Measurements from ENCODE around the gene RARA.

The RARA gene

DNA sequence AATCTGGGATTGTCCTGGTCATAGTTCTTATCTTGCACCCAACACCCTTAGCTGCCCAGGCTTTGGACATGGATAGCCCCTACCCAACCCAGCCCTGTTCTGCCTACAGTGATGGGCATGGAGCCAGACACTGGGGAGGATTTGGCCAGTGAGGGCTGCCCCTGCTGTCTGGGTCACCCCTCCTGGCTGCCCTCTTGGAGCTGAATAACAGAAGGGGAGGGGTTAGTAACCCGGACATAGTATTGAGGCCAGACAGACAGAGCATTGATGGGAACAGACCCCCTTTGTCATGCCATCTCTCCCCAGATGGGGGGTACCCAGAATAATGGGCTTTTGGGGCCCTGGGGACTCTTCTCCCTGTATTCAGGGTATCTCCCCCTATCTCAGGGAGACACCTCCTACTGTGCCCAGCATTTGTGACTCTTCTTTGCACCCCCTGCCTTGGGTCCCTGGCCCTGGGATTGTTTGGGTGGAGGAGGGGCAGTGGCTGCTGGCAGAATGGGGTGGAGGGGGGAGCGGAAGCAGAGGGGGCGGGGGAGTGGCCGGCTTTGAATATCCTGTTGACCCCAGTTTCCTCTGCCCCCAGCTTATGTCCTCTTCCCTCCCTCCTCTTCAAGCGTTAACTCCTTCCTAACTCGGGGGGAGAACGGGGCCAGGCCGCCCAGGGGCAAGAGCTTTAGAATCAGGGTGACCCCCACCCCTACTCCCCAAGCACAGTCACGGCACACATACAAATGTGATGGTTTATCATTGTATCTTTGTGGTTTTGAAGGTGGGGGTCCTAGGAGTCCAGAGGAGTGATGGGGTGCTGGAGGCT lies 38.5 kb downstream of the RARA start:
- Histone ChIP-seq H3K27ac (no peak overlapping the region), H3K36me3 (ENCODE audit: insufficient read depth, low read length) (peaks cover 16% of the 10 kb centered on the region; the same call in 1 of the 2 replicates), H3K9me3 (ENCODE audit: low read depth, low read length) (no peaks in the 10 kb centered on the region), H3K4me3 (no peak overlapping the region), H3K9ac (ENCODE audit: insufficient read length) (no peak overlapping the region)
- DNase-seq (ENCODE audit: low read depth, low spot score): no peak
- TF ChIP-seq EZH2 (IDR thresholded peaks at IDR 0.05) (no peak), POLR2AphosphoS5 (IDR thresholded peaks at IDR 0.05; ENCODE audit: borderline replicate concordance, low read depth, low read length) (no peak), FOXP2 (optimal IDR thresholded peaks at IDR 0.05; ENCODE audit: control extremely low read depth, extremely low read length, insufficient read depth) (no peak)

DNA sequence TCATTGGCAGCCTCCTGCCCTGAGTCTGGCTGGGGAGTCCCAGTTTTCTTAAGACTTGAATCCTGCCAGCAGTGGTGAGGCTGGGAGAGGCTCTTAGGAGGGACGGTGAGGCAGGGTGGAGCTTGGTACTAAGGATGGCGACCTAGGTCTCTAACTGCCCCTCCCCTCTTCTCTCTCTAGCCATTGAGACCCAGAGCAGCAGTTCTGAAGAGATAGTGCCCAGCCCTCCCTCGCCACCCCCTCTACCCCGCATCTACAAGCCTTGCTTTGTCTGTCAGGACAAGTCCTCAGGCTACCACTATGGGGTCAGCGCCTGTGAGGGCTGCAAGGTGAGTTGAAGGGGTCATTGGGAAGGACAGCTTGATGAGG lies 39.1 kb downstream of the RARA start:
- Histone ChIP-seq H3K9me3 (ENCODE audit: low read depth, low read length) (no peaks in the 10 kb centered on the region), H3K9ac (ENCODE audit: insufficient read length) (no peak overlapping the region), H3K36me3 (ENCODE audit: insufficient read depth, low read length) (peaks cover 22% of the 10 kb centered on the region; the same call in 1 of the 2 replicates), H3K27ac (peak overlapping the region; percentile 54; the same call in 1 of the 2 replicates), H3K4me3 (no peak overlapping the region)
- no peak for TF ChIP-seq POLR2AphosphoS5 (IDR thresholded peaks at IDR 0.05; ENCODE audit: borderline replicate concordance, low read depth, low read length)
- TF ChIP-seq FOXP2 (optimal IDR thresholded peaks at IDR 0.05; ENCODE audit: control extremely low read depth, extremely low read length, insufficient read depth): no peak
- no peak for TF ChIP-seq EZH2 (IDR thresholded peaks at IDR 0.05)
- DNase-seq (ENCODE audit: low read depth, low spot score): no peak

DNA sequence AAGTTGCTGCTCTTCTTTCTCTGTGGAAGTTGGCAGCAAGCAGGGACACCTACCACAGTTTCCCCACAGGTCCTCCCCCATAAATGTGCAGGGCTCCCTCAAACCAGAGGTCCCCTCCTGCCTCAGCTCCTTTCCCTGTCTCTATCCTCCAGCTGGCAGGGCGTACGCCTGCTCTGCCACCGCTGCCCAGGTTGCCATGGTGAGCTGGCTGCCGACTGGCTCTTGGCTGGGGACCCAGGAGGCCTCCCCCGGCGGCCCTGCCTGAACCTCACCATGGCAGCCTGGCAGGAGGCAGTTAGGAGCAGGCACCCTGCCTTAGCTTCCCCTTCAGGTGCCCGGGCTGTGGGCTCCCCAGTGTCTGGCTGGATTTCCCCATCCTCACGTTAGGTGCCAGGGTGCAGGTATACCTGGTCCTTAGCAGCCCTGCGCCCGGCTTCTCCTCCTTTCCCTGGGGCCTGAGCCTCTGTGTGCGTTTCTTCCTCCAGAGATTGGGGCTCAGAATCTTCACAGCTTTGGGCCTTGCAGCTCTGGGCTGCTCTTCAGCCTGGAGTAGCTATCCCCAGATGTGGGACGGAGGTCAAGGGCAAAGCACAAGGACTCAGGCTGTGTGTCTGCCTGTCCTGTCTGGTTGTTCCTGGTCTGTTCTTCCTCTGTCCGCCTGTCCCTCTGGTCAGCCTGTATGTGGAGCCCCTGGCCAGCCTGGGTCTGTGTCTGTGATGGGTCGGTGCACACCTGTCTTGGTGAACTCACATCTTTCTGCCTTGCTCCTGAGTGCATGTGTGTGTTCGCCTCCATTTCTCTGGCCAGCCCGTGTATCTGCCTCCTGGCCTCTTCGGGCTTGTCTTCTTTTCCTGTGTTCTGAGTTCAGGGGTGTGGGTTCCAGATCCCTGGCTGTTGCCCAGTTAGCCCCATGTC lies 39.8 kb downstream of the RARA start:
- no peak overlapping the region for H3K9ac ChIP-seq (ENCODE audit: insufficient read length)
- H3K4me3 ChIP-seq: no peak overlapping the region
- no peaks in the 10 kb centered on the region for H3K9me3 ChIP-seq (ENCODE audit: low read depth, low read length)
- DNase-seq (ENCODE audit: low read depth, low spot score): no peak
- no peak for TF ChIP-seq EZH2 (IDR thresholded peaks at IDR 0.05)
- H3K27ac ChIP-seq: peak overlapping the region; percentile 54; the same call in 1 of the 2 replicates
- H3K36me3 ChIP-seq (ENCODE audit: insufficient read depth, low read length): peaks cover 23% of the 10 kb centered on the region; the same call in 1 of the 2 replicates

- Histone ChIP-seq H3K9me3 (ENCODE audit: low read depth, low read length) (no peaks in the 10 kb centered on the region), H3K36me3 (ENCODE audit: insufficient read depth, low read length) (peaks cover 26% of the 10 kb centered on the region; the same call in 1 of the 2 replicates), H3K27ac (no peak overlapping the region), H3K9ac (ENCODE audit: insufficient read length) (no peak overlapping the region), H3K4me3 (no peak overlapping the region)
- TF ChIP-seq FOXP2 (optimal IDR thresholded peaks at IDR 0.05; ENCODE audit: control extremely low read depth, extremely low read length, insufficient read depth) (no peak), POLR2AphosphoS5 (IDR thresholded peaks at IDR 0.05; ENCODE audit: borderline replicate concordance, low read depth, low read length) (no peak), EZH2 (IDR thresholded peaks at IDR 0.05) (no peak)
- DNase-seq (ENCODE audit: low read depth, low spot score): no peak
Measured at GRCh38 chr17:40349477-40349894, 40.5 kb downstream of the RARA start.

GRCh38 chr17:40349895-40350688 lies 41.1 kb downstream of the RARA start:
- no peak for DNase-seq (ENCODE audit: low read depth, low spot score)
- Histone ChIP-seq H3K27ac (peak overlapping the region; percentile 56; the same call in 1 of the 2 replicates), H3K9me3 (ENCODE audit: low read depth, low read length) (no peaks in the 10 kb centered on the region), H3K4me3 (peak overlapping the region; percentile 41), H3K36me3 (ENCODE audit: insufficient read depth, low read length) (peaks cover 26% of the 10 kb centered on the region; the same call in 1 of the 2 replicates), H3K9ac (ENCODE audit: insufficient read length) (no peak overlapping the region)
- TF ChIP-seq FOXP2 (optimal IDR thresholded peaks at IDR 0.05; ENCODE audit: control extremely low read depth, extremely low read length, insufficient read depth) (no peak), POLR2AphosphoS5 (IDR thresholded peaks at IDR 0.05; ENCODE audit: borderline replicate concordance, low read depth, low read length) (no peak), EZH2 (IDR thresholded peaks at IDR 0.05) (no peak)

GRCh38 chr17:40350689-40351358 lies 41.8 kb downstream of the RARA start:
- peak overlapping the region; percentile 56 for H3K27ac ChIP-seq
- TF ChIP-seq FOXP2 (optimal IDR thresholded peaks at IDR 0.05; ENCODE audit: control extremely low read depth, extremely low read length, insufficient read depth): no peak
- no peak for TF ChIP-seq EZH2 (IDR thresholded peaks at IDR 0.05)
- no peak for TF ChIP-seq POLR2AphosphoS5 (IDR thresholded peaks at IDR 0.05; ENCODE audit: borderline replicate concordance, low read depth, low read length)
- H3K9ac ChIP-seq (ENCODE audit: insufficient read length): no peak overlapping the region
- no peak for DNase-seq (ENCODE audit: low read depth, low spot score)
- H3K9me3 ChIP-seq (ENCODE audit: low read depth, low read length): no peaks in the 10 kb centered on the region
- peak overlapping the region; percentile 41 for H3K4me3 ChIP-seq
- peaks cover 32% of the 10 kb centered on the region; the same call in 1 of the 2 replicates for H3K36me3 ChIP-seq (ENCODE audit: insufficient read depth, low read length)

DNA sequence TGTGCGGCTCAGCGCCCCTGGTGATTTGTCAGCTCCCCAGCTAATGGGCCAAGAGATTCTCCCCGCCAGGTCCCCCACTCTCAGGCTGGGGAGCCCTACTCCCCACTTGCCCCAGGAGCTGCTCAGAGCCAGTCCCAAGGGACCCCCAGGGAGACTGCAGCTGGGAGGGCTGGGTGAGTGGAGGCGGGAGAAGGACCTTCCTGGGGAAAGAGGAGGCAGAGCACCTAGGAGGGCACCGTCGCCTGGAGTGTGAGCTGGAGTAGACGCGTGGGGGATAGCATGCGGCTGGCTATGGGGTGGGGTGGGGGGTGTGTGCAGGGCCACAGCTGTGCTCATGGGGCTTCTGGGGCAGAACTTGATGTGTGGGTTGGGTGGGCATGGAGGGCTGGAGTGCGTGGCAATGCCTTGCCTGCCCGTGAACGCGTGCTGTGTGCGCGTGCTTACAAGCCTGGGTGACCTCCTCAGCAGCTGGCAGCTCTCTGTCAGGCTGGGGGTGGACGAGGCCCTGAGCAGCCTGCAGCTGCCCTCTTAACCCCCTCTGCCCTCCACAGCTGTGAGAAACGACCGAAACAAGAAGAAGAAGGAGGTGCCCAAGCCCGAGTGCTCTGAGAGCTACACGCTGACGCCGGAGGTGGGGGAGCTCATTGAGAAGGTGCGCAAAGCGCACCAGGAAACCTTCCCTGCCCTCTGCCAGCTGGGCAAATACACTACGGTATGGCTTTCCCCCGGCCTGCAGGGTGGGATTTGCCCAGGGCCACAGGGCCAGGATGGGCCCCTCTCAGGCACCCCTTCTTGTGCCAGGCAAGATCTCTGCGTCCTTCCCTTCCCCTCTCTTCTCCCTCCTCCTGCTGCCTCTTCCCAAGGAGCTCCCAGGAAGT lies 42.6 kb downstream of the RARA start:
- TF ChIP-seq POLR2AphosphoS5 (IDR thresholded peaks at IDR 0.05; ENCODE audit: borderline replicate concordance, low read depth, low read length) (no peak), EZH2 (IDR thresholded peaks at IDR 0.05) (no peak), FOXP2 (optimal IDR thresholded peaks at IDR 0.05; ENCODE audit: control extremely low read depth, extremely low read length, insufficient read depth) (no peak)
- no peak for DNase-seq (ENCODE audit: low read depth, low spot score)
- Histone ChIP-seq H3K9me3 (ENCODE audit: low read depth, low read length) (no peaks in the 10 kb centered on the region), H3K4me3 (peak overlapping the region; percentile 41), H3K27ac (peak overlapping the region; percentile 56), H3K36me3 (ENCODE audit: insufficient read depth, low read length) (peaks cover 39% of the 10 kb centered on the region), H3K9ac (ENCODE audit: insufficient read length) (no peak overlapping the region)
